Peyer's patch (tissue), 4 donors: ENCODE measurements around the gene ZFPM1. TPM values are rescaled to one million over a fixed set of nuclear protein-coding genes. Genes with fewer than 3 reads are reported as not detected.

Experiments
- DNase-seq, 3 donors: peaks; one replicate each; pipeline ENCODE4 v3.0.0-alpha.2; 2017 to 2019
- H3K27ac ChIP-seq, 4 donors: fragments of 200-600 bp; sonication (generic); one replicate each; pipeline ENCODE4 v1.5.1; 2016 to 2019
- H3K27me3 ChIP-seq, 2 donors: fragments of 200-600 bp; sonication (generic); one replicate each; pipeline ENCODE4 v1.5.1; 2019
- H3K36me3 ChIP-seq, 3 donors: fragments of 200-600 bp; sonication (generic); one replicate each; pipeline ENCODE4 v1.5.1; 2016 to 2019
- H3K4me1 ChIP-seq, 4 donors: fragments of 200-600 bp; sonication (generic); one replicate each; pipeline ENCODE4 v1.5.1; 2016 to 2019
- H3K4me3 ChIP-seq, 4 donors: fragments of 200-600 bp; sonication (generic); 1 replicate in 3 of 4; 2 replicates in 1 of 4; pipeline ENCODE4 v1.5.1; 2016 to 2019; ENCODE audit warnings: mild to moderate bottlenecking in 1 of 4
- H3K9me3 ChIP-seq, 4 donors: fragments of 200-600 bp; sonication (generic); one replicate each; pipeline ENCODE4 v1.5.1; 2016 to 2019; ENCODE audit warnings: mild to moderate bottlenecking in 1 of 4
- POLR2A ChIP-seq, 2 donors: fragments of 450-650 bp; IDR thresholded peaks; one replicate each; pipeline ENCODE4 v1.5.1; 2017; ENCODE audit warnings: antibody characterized with exemption in 2 of 2, mild to moderate bottlenecking in 2 of 2, moderate library complexity in 2 of 2
- total RNA-seq, 4 donors: library from RNA; depleted of rRNA; stranded (reverse); fragments of >200 nt; gene quantifications; one replicate each; pipeline ENCODE4 v1.1.0, GENCODE V29; 2016
- TF ChIP-seq, protein P1 (sequence below), 6 experiments: fragments of 450-650 bp in 4 of 6; fragments of 200-600 bp in 2 of 6; sonication (generic) in 1 of 6; IDR thresholded peaks; one replicate each; pipeline ENCODE4 v1.5.1; 2017 to 2019; ENCODE audit warnings: antibody characterized with exemption in 6 of 6, mild to moderate bottlenecking in 3 of 6, moderate library complexity in 1 of 6

ZFPM1 gene
- total RNA-seq, 4 donors from 2014 or later = 3.0 to 7.9 (median 4.9) TPM

DNA sequence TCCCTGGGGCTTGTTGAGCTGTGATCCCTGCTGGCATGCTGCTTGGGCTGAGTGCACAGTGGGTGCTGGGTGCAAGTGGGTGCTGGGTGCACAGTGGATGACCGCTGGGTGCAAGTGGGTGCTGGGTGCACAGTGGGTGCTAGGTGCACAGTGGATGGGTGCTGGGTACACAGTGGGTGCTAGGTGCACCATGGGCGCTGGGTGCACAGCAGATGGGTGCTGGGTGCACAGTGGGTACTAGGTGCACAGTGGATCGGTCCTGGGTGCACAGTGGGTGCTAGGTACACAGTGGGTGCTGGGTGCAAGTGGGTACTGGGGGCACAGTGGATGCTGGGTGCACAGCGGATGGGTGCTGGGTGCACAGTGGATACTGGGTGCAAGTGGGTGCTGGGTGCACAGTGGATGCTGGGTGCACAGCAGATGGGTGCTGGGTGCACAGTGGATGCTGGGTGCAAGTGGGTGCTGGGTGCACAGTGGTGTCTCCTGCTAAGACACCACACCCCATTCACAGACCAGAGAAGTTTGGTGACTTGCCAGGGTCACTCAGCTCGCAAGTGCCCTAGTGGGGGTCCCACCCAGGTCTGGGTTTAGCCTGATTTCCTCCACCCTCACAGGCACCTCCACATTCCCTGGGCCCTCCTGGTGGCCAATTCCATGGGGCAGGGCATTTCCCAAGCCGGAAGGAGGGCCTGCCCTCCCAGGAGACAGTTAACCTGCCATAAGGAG lies 33.5 kb downstream of the ZFPM1 start:
- Histone ChIP-seq H3K36me3 (peaks cover 0 to 8% (median 0%) of the 10 kb centered on the region in 3 donors), H3K9me3 (no peaks in the 10 kb centered on the region), H3K27me3 (no peaks in the 10 kb centered on the region), H3K4me1 (peaks cover 0 to 45% (median 7%) of the 10 kb centered on the region in 4 donors), H3K27ac (no peak overlapping the region), H3K4me3 (no peak overlapping the region)
- TF ChIP-seq, protein P1, sequence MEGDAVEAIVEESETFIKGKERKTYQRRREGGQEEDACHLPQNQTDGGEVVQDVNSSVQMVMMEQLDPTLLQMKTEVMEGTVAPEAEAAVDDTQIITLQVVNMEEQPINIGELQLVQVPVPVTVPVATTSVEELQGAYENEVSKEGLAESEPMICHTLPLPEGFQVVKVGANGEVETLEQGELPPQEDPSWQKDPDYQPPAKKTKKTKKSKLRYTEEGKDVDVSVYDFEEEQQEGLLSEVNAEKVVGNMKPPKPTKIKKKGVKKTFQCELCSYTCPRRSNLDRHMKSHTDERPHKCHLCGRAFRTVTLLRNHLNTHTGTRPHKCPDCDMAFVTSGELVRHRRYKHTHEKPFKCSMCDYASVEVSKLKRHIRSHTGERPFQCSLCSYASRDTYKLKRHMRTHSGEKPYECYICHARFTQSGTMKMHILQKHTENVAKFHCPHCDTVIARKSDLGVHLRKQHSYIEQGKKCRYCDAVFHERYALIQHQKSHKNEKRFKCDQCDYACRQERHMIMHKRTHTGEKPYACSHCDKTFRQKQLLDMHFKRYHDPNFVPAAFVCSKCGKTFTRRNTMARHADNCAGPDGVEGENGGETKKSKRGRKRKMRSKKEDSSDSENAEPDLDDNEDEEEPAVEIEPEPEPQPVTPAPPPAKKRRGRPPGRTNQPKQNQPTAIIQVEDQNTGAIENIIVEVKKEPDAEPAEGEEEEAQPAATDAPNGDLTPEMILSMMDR (IDR thresholded peaks at IDR 0.05) = no peak
- TF ChIP-seq POLR2A (IDR thresholded peaks at IDR 0.05) = no peak
- DNase-seq = no peak

DNA sequence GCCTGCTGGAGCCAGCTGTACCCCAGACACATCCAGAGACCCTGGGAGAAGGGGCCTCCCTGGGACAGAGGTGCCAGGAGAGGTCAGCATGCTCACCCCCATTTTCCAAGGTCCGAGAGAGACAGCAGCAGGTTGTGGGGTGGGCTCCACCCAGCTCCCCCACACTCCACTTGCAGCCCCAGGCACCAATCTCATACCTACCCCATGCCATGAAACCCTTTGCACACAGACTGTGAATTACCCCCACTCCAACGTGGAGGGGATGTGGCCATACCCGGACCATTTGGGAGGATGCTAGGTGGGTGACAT lies 34.0 kb downstream of the ZFPM1 start:
- Histone ChIP-seq H3K4me1 (peaks cover 0 to 45% (median 7%) of the 10 kb centered on the region in 4 donors), H3K27me3 (no peaks in the 10 kb centered on the region), H3K9me3 (no peaks in the 10 kb centered on the region), H3K4me3 (no peak overlapping the region), H3K36me3 (peaks cover 0 to 8% (median 0%) of the 10 kb centered on the region in 3 donors), H3K27ac (peak overlapping the region in 1 of 4 donors; percentile 86)
- TF ChIP-seq, protein P1 (IDR thresholded peaks at IDR 0.05) = no peak
- no peak for TF ChIP-seq POLR2A (IDR thresholded peaks at IDR 0.05)
- DNase-seq = no peak

DNA sequence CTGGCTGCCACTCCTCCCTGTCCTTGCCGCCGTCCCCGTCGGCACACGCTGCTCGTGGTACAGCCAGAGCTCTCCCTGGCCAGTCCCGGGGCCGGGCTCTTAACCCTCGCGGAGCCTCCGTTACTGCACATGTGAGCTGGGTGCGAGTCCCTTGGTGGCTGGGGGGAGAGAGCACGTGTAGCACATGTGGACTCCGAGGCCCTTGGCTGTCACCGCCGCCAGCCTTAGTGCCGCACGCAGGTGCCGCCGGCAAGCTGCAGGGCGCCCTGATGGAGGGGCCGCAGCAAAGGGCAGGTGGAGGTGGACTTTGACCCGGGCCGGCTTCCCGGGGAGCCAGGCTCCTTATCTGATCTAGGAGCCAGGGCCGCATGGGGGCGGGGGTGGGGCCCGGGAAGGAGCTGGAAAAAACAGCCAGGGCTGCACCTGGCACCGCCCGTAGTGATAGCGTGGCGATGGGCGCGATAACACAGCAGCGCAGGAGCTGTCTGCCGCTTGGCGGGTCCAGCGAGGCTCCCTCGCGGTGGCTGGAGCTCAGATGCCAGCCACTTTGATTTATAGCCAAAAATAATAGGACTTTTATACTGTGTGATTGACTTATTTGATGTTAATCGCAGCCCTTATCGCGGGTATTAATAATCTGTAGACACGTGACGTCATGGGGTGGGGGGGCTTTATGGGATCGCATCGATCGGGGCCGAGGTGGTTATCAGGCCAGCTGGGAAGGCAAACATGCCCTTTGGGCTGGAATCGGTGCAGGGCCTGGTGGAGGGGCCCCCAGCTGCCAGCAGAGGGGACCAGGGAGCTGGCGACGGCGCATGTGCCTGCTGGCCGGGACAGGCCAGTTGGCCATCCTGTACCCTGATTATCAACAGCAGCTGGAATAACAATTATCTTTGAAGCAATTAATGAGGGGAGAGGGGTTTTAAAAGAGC lies 35.1 kb downstream of the ZFPM1 start:
- H3K4me3 ChIP-seq = no peak overlapping the region
- peak in 2 of 3 donors; percentile 94 to 99 for DNase-seq

DNA sequence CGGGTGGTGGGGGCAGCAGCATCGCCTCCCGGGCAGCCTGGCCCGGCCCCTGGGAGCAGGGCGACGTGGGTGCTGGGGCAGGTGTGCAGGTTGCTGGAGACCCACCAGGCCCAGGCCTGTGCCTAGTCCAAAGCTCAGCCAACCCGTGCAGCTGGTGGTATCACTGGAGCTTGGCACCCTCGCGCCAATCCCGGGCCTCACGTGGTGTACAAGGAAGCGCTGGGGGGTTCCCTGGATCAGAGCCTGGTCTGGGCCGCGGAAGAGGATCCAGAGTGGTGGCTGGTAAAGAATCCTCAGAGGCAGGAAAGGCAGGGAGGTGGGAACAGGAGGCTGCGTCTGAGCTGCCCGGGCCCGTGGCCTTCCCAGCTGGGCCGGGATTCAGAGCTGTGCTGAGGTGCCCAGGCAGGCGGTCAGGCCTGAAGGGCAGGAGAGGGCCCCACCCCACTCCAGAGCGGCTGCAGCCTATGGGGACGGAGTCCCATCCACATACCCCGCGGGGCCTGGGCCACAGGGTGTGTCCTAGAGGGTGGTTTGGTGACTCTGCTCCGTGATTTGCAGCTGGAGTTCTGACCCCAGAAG lies 36.2 kb downstream of the ZFPM1 start:
- Histone ChIP-seq H3K27me3 (no peaks in the 10 kb centered on the region), H3K27ac (peak overlapping the region in 2 of 4 donors; percentile 71 to 86), H3K9me3 (no peaks in the 10 kb centered on the region), H3K4me1 (peaks cover 0 to 42% (median 6%) of the 10 kb centered on the region in 4 donors), H3K36me3 (peaks cover 0 to 8% (median 0%) of the 10 kb centered on the region in 3 donors), H3K4me3 (no peak overlapping the region)
- TF ChIP-seq, protein P1 (IDR thresholded peaks at IDR 0.05) = no peak
- no peak for TF ChIP-seq POLR2A (IDR thresholded peaks at IDR 0.05)
- peak in 2 of 3 donors; percentile 67 to 71 for DNase-seq

More for the DNA sequence above, 35.1 kb downstream of the ZFPM1 start:
- no peaks in the 10 kb centered on the region for H3K9me3 ChIP-seq
- peaks cover 0 to 8% (median 0%) of the 10 kb centered on the region in 3 donors for H3K36me3 ChIP-seq
- TF ChIP-seq POLR2A (IDR thresholded peaks at IDR 0.05) = no peak
- TF ChIP-seq, protein P1 (IDR thresholded peaks at IDR 0.05) = peak in 2 of 6 experiments; percentile 25 to 32
- H3K27me3 ChIP-seq = no peaks in the 10 kb centered on the region
- H3K27ac ChIP-seq = peak overlapping the region in 3 of 4 donors; percentile 22 to 86 (median 75)
- H3K4me1 ChIP-seq = peaks cover 0 to 45% (median 7%) of the 10 kb centered on the region in 4 donors

DNA sequence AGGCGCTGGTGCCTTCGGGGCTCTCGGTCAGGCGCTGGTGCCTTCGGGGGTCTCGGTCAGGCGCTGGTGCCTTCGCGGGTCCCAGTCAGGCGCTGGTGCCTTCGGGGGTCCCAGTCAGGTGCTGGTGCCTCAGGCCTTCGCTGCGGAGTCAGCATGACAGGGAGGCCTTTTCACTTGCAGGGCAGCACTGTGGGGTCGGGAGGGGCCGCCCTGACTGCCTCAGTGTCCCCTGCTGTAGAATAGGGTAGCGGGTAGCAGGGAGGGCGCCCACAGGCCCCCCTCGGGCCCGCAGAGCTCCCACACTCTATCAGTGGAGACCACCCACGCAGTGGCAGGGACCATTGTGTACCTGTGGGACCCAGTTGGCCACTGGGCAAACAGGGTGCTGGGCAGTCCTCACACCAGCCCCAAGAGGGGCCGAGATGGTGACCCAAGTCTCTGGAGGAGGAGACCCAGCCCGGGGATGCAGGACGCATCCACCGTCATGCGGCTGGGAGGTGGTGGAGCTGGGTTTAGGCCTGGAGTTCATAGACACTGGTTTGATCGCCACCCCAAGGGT lies 38.0 kb downstream of the ZFPM1 start:
- H3K36me3 ChIP-seq = peaks cover 0 to 8% (median 0%) of the 10 kb centered on the region in 3 donors
- no peak for DNase-seq
- H3K4me3 ChIP-seq = no peak overlapping the region
- H3K27me3 ChIP-seq = no peaks in the 10 kb centered on the region
- no peak for TF ChIP-seq POLR2A (IDR thresholded peaks at IDR 0.05)
- TF ChIP-seq, protein P1 (IDR thresholded peaks at IDR 0.05) = no peak
- H3K9me3 ChIP-seq = no peaks in the 10 kb centered on the region
- no peak overlapping the region for H3K27ac ChIP-seq
- peaks cover 0 to 32% (median 3%) of the 10 kb centered on the region in 4 donors for H3K4me1 ChIP-seq
